WI38 (cell line): ENCODE data around the gene ABHD15.

ENCODE experiments used
- H3K4me3 ChIP-seq: 2 replicates; pipeline ENCODE4 v1.5.1; 2011; ENCODE audit warnings: low read depth, mild to moderate bottlenecking, control low read depth, low read length
- CTCF ChIP-seq: IDR thresholded peaks from 2 replicates; pipeline ENCODE4 v1.5.1; 2012; ENCODE audit warnings: low read depth, mild to moderate bottlenecking, control low read depth, low read length

ABHD15 gene

GRCh38 chr17:29603109-29603674 lies 36.4 kb upstream of the ABHD15 start:
- TF ChIP-seq CTCF: no peak
- H3K4me3 ChIP-seq: no peak overlapping the region

GRCh38 chr17:29597361-29598172 lies 30.7 kb upstream of the ABHD15 start:
- H3K4me3 ChIP-seq: no peak overlapping the region
- TF ChIP-seq CTCF: no peak

- TF ChIP-seq CTCF: no peak
- H3K4me3 ChIP-seq: no peak overlapping the region
Measured at GRCh38 chr17:29596811-29597210, 30.0 kb upstream of the ABHD15 start.

- TF ChIP-seq CTCF: no peak
Measured at GRCh38 chr17:29595943-29596774, 29.3 kb upstream of the ABHD15 start.

GRCh38 chr17:29595107-29595942 lies 28.5 kb upstream of the ABHD15 start:
- TF ChIP-seq CTCF: no peak
- no peak overlapping the region for H3K4me3 ChIP-seq

More at GRCh38 chr17:29595943-29596774, 29.3 kb upstream of the ABHD15 start:
- no peak overlapping the region for H3K4me3 ChIP-seq

GRCh38 chr17:29594519-29595090 lies 27.8 kb upstream of the ABHD15 start:
- peak overlapping the region; percentile 58; the same call in 1 of the 2 replicates for H3K4me3 ChIP-seq
- TF ChIP-seq CTCF: no peak
